HG03135 (cell line): ENCODE measurements around the gene CPD.
"Not testable (repeated sequence)": the region's sequence is repeated elsewhere in the genome, so short reads cannot be mapped to it uniquely, and the experiment has no call there.

Experiments used
- ATAC-seq: cut with Tn5 transposase; IDR thresholded peaks from one replicate; pipeline ENCODE4 v1.9.1; 2021; ENCODE audit warnings: mild to moderate bottlenecking, moderate library complexity; ENCODE audit not compliant: unreplicated experiment

CPD gene

GRCh38 chr17:30378825-30379302 lies at the start of gene CPD:
Gene CPD (plus strand): TSS chr17:30378927. CDS start chr17:30378981, 54 bp downstream.
- ATAC-seq = peak; percentile 78

DNA sequence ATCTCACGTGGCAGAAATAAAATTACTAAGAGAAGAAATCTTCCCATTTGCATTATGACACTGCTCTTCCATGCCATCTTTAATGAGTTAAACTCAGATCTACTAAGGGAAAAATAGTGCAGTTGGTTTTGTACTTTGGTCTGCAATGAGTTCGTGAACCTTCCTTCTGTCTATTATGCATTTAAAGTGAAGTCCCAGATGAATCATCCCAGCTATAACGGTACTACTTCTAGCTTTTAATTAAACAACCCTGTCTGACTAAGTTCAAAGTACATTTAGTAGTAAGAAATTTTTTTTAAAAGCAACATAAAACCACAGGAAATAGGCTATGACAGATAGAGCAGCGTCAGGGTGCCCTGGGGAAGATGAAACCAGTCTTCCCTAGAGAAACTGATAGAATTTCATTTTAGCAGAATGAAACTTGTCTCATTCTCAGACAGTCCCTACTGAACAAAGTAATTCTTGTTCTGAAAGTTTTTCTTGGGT lies 46.6 kb upstream of the CPD start:
- ATAC-seq = no peak

GRCh38 chr17:30333503-30334360 lies 45.0 kb upstream of the CPD start, which contains the start of gene TMIGD1:
Gene TMIGD1 (minus strand): TSS chr17:30334057. CDS start chr17:30332133, 1,924 bp downstream.
- no peak for ATAC-seq

- no peak for ATAC-seq
Observed at GRCh38 chr17:30334421-30334820, 44.3 kb upstream of the CPD start.

DNA sequence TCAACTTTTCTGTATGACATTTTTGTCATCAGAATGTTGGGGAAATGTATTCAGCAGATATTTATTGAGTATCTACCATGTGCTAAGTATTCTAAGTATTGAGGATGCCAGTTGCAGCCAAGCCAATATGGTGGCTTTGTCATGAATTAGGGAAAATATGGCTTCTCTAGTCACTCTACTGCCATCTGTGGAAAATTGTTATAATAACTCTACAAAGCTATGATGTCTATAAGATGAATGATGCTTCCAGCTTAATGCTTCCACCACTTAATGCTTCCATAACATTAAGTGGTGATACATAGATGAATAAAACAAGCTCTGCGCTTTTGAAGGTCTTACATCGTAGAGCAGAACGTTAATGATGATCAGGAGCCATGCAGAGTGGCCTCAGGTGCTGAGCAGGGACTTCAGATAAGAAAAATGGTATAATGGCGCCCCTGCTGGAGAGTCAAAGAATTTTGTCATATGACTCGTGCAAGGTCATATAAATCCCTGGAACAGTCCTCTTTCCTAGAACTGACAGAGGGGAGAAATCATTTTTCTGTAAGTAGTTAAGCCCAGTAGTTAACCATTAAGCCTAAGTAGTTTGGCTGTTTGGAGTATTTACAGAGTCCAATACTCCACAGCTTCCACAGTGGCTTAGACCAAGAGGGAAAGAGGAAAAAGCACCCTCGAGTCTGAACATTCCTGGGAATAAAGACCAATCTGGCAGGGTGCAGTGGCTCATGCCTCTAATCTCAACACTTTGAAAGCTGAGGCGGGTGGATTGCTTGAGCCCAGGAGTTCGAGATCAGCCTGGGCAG lies 42.2 kb upstream of the CPD start:
- no peak for ATAC-seq

GRCh38 chr17:30337393-30337999 lies 41.2 kb upstream of the CPD start:
- ATAC-seq = no peak

DNA sequence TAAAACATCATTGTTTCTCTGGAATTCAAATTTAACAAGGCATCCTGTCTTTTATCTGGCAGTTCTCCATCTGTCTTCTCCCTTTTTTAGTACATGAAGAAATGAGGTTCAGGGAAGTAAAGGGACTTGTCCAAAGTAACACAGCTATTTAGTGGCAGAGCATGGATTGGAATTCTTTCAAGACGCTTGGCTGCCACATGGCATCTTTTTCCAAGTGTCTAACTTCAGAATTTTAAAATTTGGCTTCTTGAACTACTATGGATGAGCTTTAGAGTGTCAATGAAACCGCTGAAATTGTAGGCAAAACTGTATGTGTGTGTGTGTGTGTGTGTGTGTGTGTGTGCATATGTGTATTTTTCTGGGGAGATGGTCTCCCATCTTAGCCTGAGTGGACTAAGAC lies 39.6 kb upstream of the CPD start:
- no peak for ATAC-seq

GRCh38 chr17:30340801-30341356 lies 37.8 kb upstream of the CPD start:
- ATAC-seq = no peak

- ATAC-seq = no peak
Observed at GRCh38 chr17:30341703-30342249, 37.0 kb upstream of the CPD start.

DNA sequence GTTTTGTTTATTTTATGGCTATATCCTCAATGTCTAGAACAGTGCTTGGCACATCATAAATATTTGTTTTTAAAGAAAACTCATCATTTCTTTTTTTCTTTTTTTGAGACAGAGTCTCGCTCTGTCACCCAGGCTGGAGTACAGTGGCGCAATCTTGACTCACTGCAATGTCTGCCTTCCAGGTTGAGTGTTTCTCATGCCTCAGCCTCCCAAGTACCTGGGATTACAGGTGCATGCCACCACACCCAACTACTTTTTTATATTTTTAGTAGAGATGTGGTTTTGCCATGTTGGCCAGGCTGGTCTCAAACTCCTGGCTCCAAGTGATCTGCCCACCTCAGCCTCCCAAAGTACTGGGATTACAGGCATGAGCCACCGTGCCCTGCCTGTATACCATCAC lies 35.5 kb upstream of the CPD start:
- ATAC-seq = not testable (repeated sequence)

DNA sequence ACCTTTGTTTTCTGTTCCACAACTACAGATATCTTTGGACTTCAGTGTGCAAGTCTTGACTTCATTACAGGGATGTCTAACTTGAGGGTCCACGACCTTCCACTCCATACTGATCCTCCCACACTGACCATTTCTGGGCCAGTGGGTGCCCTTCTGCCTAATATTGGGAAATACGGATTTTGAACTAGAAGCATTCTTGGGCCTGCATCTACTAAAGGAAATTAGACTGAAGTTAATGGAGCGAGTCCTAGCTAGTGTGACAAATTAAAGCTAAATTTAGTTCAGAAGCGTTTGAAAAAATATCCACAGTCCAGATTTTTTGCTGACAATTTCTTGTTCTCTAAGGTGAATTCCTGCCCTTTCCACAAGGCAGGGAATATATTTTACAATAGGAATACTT lies 34.9 kb upstream of the CPD start:
- ATAC-seq = no peak

DNA sequence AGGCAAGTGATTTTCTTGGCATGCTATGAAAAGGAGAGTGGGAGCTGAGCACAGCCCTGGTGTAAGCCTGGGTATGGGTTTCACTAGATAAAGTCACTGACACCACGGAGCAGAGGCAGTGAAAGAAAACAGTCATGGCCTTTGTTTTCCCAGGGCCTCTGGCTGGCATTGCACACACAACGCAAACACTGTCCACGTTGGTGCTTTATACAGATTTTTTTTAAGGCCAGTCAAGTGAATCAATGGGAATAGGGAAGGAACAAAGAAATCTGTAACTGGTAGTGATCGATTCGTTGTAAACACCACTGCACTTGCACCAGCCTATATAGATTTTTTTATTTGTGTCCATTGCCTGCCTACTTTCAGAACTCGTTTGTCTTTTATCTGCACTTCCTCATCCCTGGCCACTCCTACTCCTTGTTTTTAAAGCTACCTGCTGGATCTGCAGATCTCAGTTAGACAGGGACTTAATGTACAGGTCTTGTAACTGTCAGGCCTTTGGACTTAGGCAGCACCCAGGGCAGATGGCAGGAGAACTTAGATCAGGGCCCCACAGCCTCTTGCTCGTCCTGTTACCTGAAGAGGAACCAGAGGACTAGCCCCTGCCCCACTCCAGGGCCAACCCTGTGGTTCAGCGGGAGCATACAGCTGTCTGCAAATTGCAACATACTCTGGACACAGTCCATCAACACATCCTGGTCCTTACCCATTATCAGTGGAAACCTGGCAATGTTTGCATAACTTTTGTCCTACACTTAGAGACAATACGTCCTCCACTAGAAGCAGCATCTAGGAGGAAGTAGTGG lies 34.2 kb upstream of the CPD start:
- ATAC-seq = no peak

GRCh38 chr17:30345089-30345433 lies 33.7 kb upstream of the CPD start:
- no peak for ATAC-seq

DNA sequence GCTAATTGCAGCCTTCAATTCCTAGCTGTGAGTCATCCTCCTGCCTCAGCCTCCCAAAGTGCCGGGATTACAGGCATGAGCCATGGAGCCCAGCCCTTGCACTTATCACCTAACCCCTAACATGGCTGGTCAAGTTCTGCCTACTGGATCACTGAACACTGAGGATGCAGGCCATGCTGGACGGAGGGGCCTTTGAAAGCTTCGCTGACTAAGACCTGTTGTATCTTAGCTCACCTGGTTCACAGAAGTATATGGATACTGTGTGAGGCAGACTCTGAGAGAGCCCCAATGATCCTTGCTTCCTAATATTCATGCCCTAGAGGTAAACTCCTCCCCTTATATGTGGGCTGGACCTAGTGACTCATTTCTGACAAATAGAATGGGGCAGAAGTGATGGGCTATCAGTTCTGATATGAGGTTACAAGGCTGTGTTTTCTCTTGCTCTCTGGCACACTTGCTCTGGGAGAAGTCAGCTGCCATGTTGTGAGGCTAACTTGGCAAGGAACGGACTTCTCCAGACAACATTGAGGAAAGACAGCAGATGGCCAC lies 33.1 kb upstream of the CPD start:
- no peak for ATAC-seq

- no peak for ATAC-seq
Observed at GRCh38 chr17:30346221-30346795, 32.4 kb upstream of the CPD start.

GRCh38 chr17:30347488-30347887 lies 31.2 kb upstream of the CPD start:
- no peak for ATAC-seq

- ATAC-seq = no peak
Observed at GRCh38 chr17:30349252-30349651, 29.5 kb upstream of the CPD start.

GRCh38 chr17:30351263-30351662 lies 27.5 kb upstream of the CPD start:
- ATAC-seq = not testable (repeated sequence)

- ATAC-seq = no peak
Observed at GRCh38 chr17:30351735-30352134, 27.0 kb upstream of the CPD start.
